Stomach (tissue), 4 donors: ENCODE measurements around the gene CD46.

Experiments
- CTCF ChIP-seq, 7 experiments: fragments of 450-650 bp in 4 of 7; fragments of 200-600 bp in 3 of 7; sonication (generic) in 3 of 7; IDR thresholded peaks; one replicate each; pipeline ENCODE4 v1.5.1; 2016 to 2019; ENCODE audit warnings: antibody characterized with exemption in 7 of 7, control low read depth in 2 of 7, mild to moderate bottlenecking in 1 of 7
- POLR2A ChIP-seq, 4 donors: fragments of 450-650 bp; IDR thresholded peaks; one replicate each; pipeline ENCODE4 v1.6.1; 2016; ENCODE audit warnings: antibody characterized with exemption in 4 of 4, control low read depth in 2 of 4, mild to moderate bottlenecking in 1 of 4, moderate library complexity in 1 of 4

GRCh38 chr1:207844371-207844770 lies 92.5 kb downstream of the CD46 start:
- TF ChIP-seq POLR2A (IDR thresholded peaks at IDR 0.05) (no peak), CTCF (IDR thresholded peaks at IDR 0.05) (no peak)
